ENCODE measurements around the gene CAPN7.
A peak's percentile ranks its signal among the peaks of the same experiment; 100 is the strongest.

CAPN7 gene

DNA sequence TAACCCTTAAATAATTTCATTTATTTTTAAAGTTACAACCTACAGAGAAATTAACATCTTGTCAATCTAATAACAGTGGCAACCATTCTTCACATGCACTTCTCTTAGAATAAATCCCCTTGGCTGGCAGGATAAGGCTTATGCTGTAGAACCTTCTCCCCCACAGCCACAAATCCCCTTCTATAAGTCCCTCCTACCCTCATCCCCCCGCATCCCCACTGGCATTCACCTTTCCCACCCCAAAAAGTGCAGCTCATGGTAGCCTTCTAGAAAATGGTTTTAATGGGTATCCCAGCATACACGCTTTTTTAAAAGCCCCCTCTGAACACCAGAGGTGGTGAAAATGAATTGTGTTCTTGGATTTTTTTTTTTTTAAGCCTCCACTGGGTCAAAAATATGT, 49.2 kb downstream of the CAPN7 start:
- no peak for DNase-seq

DNA sequence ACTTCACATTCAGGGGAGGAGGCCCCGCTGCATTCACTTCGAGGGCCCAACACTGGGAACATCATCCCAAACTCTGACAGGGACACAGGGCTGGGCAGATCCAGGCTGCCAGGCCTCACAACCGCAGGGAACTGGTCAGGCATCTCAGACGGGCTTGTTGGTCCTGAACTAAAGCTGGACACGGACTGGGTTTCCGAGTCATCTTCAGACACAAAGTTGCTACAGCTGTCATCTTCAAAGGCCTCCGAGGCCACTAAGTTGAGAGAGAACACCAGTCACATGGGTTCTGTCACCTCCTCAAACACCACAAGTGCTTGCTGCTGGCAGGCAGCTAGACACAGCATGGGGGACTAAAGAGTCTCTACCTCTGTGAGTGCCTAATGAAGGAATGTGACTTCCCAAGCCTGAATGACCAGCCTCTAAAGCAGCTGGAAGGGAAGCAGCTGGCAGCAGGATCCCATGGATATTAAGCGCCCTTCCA, 50.9 kb downstream of the CAPN7 start:
- DNase-seq, result no peak

DNA sequence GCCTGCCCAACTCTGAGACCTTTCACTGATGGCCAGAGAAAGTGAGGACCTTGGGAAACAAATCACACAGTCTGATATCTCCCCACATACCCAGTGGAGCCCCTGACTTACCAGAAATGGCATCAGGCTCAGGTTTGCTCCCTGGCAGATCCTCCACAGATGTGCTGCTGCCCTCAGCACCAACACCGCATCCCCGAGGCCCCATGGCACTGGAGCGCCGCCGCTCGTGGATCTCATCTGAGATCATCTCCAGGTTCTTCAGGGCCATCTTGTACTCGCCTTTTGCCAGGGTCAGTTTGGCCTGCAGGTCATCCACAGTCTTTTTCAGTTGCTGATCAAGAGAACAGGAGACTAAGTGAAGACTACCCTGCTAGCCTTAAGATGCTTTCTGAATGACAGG, 52.7 kb downstream of the CAPN7 start:
- DNase-seq, result no peak

DNA sequence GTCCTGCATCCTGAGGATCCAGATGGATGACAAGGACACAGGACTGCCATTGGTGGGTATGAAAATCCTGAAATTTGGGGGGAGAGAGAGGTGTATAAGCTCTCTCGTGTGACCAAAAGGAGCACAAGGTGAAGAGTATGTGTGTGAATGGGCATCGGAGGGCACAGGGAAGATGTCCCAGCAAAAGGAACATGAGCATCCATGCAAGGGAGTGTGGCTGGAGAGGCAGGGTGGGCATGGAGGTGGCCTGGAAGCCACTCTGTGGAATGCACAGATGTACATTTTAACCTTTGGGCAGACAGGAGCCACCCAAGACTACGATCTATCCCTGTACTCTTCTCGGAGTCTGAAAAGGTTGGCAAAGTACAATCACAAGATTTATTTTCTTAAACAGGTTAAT, 54.5 kb downstream of the CAPN7 start:
- DNase-seq, result no peak

DNA sequence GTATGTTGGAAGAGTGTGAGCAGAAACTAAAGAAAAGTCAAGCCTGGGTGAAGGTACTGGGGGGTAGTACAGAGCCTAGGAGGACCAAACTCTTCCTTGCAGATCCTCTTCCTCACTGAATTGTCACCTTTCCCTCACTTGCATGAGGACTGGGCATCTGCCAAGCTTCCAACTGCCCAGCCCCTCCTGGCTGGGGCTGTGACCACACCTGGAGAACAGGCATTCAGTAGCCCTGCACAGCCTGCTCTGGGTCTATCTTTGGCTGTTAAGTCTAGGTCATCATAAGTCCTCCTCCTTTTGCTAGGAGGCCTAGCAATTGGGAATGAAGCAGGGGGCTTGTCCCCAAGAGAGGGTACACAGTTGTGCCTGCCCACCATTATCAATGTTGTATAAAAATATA, 55.2 kb downstream of the CAPN7 start:
- DNase-seq, result no peak

DNA sequence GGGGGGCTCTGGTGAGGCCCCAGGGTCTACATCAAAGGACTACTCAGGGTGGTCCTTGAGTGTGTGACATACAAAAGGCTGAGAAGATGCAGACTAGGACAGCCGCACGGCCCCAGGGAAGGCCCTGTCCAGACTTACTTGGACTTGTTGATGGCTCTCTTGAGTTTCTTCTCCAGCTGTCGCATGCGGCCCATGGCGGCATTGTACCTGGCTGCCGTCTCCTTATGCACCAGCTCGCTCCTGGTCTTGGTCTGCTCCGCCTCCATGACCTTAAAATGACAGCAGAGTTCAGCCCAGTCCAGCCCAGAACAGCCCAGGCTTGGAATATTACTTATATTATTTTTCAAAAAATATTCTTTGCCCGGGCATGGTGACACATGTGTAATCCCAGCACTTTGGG, 56.0 kb downstream of the CAPN7 start:
- DNase-seq, result no peak

DNA sequence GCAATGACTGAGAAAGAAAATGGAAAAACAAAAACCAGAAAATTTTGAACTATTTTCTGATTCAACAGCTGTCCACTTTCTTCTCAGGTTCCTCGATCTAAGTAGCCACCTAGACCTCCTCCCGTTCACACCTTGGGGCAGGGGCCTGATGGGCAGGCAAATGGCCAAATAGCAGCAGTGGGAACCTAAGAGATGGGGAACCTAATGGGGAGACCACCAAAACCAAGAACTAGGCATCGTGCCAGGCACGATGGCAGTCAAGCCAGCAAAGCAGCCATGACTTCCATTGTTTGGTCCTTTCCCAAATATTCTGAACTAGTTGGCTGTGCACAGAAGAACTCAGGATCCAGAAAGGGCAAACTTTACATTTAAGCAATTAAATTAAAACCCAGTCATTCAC, 57.1 kb downstream of the CAPN7 start:
- no peak for DNase-seq

DNA sequence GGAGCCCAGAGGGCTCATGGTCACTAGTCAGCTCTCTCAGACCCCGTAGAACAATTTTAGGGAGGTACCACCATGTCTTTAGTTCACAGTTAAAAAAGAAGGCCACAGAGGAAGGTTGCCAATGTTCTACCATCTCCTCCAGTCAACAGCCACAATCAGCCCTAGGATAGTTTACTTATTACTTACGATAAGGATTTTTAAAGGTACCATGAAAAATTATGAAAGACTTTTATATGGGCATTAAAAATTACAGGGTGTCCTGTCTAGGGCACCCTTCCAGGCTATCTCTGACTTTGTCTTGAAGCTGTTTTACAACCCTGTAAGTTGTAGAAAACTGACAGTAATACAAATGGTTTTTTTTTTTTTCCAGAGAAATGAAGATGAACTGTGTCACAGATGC, 57.9 kb downstream of the CAPN7 start:
- no peak for DNase-seq

DNA sequence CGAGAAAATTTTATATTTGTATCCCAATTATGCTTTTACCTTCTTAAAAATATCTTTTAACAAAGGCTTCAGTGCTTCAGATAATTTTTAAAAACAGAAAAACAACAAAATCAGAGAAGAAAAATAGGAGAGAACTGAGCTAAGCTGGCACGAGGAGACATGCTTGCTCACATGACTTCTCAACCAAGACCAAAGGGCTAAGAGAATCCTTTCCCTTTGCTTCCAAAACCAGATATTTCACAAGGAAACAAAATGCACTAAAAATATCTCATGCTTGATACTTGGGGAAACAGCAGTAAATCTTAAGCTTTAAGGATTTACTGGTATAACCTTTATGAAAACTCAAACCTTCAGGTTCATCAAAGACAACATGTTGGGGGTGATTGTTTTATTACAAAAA, 58.4 kb downstream of the CAPN7 start:
- no peak for DNase-seq

DNA sequence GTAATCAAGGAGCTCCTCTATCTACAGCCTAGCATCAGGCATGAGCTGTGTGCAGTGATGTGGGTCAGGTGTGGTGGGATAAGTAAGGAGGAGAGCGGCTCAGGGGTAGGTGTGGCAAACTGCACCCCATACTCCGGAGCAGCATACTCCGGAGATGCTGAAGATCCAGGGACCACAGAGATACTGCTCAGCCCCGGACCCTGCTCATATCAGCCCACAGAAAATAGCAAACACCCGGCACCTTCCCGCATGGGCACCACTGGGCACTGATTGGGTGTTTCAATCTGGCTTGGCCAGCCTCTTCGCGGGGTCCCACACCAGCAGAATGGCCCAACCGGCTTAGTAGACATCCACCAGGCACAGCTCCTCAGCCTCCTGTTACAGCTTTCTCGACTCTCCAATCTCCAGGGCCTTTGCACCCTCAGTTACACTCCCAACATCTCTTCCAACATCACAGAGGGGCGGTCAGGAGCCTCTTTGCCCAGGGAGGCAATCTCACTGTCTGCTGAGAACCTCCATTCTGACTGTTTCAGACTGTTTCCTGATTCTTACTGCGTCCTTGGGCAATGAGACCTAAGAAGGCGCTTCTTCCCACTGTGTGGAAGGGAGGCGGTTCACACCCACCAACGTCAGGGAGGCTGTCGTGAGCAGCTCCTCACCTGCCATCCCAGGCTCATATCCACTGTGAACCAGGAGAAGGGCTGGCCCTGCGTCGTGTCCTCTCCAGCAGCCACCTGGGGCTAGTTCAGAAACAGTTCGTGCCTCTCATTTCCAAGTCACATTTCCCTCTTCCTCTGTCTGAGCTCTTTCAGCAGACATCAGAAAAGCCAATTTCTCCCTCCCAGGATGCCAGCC, 59.8 kb downstream of the CAPN7 start:
- no peak for DNase-seq

DNA sequence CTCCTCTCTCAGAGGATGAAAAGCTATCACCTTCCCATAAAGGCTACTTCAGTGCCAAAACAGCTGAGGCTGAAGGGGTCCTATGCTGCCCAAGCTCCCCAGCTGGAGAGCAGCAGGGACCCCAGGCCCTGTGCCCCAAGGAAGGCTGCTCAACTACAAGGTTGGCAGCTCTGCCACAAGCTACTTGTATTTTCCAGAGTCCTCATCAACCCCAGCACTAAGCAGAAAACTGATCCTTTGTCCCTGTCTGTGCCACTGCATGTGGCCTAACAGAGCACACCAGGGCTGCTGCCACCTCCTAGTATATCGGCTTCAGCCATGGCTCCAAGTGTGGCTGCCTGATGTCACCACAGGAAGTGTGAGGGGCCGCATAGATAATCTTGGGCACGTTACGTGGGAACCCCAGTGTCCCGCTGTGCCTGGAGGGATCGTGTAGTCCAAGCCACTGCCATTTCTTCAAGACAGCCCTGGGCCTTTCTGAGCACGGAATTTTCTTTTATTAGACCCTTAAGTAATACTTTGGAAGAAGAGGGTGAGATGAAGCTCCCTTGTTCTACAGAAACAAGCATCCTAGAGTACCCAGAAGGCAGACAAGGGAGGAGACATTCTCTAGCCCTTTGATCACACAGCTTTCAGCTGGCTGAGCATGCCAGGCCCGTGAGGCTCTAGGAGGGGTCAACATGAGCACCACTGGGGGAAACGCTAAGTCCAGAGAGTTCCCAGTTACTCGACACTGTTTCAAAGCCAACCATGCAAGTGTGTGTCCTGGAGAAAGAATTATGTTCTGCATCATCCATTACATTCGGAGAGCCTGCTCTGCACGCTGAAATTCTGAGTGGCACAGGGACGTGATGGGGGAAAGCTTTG, 60.7 kb downstream of the CAPN7 start:
- no peak for DNase-seq

DNA sequence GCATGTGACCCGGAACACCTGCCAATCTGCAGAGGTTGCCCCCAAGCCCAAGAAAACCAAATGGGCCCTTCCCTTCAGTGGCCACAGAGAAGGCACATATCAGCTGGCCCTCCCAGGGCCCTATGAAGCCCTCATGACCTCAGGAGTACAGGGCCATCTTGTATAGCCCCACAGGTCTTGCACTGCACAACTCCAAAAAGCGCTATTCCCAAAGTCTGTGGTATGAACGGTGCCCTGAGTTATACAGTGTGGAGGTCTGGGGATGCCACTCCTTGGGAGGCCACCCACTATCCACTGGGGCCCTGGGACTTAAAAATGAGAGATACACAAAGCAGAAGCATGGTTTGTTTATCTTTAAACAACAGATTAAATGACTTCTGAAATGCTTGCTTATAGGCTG, 61.5 kb downstream of the CAPN7 start:
- DNase-seq, result no peak

DNA sequence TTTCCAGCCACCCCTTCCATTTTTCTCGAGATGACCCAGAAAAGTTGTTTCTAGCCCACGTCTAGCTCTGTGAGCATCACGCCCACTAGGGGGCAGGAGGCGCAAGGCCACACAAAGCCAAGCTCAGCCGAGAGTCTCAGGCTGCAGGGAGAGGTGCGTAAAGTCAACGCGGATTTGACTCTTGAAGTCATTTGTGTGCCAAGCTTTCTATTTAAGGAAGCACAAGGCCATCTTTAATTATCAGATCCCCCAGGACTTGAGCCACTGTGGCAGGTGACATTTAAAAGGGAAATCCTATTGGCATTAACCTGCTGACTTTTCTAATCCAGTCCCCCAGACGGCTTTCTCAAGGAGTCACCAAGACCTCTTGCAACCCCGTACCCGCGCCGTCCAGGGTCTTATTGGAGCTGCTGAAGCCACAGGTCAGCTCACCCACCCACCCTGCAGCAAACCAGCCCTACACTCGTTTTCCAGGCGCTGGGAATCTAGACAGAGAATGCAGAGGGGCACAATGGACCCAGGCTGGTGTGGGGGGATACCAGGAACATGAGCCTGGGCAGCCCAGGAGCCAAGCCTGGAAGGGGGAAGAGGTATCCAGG, 62.1 kb downstream of the CAPN7 start:
- peak; percentile 83 for DNase-seq

DNA sequence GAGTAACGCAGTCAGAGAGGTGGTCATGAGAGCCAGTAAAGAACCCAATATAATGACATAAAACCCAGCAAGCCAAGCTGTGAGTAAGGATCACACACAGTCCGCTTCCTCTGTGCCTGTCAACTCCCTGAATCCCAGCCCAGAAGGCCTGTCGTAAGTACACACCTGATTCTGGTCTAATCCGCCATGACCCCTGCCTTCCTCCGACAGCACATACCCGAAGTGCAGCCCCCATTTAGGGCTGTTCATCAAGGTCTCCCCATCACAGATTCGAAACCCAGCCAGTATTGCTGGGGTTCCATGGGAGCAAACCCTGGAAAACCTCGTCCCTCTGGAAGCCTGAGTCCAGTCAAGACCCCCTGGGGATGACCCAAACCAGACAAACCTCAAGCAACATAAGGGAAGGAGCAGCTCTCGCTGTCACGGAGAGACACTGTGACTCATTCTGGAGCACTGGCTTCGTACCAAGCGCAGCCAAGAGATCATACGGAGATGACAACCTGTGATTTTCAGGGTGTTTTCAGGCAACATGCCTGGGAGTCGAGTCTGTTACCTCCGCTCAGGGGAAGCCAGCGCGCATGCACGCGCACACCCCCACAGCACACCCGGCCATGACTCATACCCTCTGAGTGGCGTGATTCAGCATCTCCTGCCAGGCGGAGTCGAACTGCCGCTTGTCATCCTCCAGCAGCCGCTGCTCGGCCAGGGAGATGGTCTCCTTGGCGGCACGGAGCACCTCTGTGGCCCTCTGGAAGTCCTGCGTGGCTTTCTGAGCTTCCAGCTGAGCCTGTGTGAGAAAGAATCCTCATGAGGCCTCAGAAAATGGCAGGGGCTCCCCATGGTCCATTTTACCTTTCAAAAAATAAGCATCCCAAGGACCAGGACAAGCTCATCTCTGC, 63.3 kb downstream of the CAPN7 start:
- DNase-seq, result peak; percentile 98

DNA sequence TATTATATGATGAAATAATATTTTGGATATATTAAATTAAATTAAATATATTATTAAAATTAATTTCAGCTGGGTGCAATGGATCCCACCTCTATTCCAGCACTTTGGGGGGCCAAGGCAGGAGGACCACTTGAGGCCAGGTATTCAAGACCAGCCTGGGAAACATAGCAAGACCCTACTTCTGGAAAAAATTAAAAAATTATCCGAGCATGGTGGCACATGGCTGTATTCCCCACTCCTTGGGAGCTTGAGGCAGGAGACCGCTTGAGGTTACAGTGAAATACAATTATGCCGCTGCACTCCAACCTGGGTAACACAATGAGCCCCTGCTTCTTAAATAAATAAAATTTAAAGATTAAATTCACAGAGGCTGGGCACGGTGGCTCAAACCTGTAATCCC, 65.0 kb downstream of the CAPN7 start:
- DNase-seq, result no peak

DNA sequence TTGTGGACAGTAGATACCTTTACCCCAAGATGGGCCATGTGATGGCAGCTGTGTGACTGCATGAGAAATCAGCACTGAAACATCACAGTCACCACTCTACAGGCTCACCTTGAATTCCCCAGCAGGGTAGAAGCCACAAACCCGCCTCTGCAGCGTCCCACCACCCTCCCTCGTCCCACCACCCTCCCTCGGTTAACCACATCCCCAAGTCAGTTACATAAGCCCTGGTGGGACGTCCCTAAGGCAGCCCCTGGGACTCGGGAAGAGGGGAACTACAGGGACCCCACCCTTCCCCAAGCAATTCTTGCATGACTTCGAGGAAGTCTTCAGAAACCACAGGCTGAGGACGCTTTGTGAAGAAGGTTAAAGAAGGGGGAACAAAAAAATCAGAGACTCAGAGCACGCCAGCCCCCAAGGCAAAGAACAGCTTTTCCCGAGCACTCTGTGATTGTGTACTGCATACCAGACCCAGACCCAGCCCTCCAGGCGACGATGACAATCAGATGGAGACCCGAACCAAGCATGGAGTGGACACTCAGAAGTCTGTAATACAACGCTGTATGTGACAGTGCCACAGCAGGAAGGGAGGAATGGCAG, 65.8 kb downstream of the CAPN7 start:
- no peak for DNase-seq

DNA sequence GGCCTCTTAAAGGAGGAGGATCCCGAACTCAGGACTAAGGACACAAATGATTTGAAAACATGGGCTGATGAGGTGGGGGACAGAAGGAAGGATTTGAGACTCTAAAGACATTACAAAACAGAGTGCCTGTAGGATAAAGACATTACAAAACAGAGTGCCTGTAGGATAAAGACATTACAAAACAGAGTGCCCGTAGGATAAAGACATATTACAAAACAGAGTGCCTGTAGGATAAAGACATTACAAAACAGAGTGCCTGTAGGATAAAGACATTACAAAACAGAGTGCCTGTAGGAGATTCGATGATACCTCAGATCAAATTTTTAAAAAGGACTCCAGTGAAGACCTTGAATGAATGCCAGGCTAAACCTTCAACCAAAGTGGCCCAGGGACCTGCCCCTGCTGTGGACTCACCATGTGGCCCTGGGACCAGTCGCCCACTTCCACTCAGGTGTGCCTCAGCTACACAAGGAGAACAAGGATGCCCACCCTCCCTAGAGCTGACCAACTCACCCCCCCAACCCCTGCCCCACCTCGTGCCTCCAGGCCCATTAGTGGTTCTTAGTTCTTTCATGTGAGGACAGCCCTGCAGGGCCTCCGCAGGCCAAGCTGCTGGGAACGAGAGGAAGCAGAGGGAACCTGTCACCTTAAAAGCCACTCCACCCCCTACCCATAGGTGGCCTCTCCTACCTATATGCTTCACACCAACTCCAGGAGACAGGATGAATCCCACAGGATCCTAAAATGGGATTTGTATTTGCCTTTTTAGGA, 66.6 kb downstream of the CAPN7 start:
- DNase-seq, result no peak

DNA sequence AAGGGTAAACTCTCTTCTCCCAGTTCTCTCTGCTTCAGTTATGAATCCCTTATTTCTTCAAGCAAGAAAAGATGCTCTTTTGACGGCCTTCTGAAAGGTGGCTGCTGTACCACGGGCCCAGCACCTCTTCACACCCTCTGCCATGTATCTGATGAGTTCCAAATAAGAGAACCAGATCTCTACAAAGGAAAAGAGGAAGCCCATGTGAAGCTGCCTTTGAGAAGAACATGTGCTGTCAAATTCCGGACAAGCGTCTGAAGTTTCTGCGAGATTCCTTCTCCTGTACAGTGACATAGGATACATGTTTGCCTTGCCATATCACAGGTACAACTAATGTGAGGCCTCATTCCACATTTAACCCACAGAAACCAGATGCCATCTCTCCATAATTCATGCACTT, 67.2 kb downstream of the CAPN7 start:
- DNase-seq, result no peak

DNA sequence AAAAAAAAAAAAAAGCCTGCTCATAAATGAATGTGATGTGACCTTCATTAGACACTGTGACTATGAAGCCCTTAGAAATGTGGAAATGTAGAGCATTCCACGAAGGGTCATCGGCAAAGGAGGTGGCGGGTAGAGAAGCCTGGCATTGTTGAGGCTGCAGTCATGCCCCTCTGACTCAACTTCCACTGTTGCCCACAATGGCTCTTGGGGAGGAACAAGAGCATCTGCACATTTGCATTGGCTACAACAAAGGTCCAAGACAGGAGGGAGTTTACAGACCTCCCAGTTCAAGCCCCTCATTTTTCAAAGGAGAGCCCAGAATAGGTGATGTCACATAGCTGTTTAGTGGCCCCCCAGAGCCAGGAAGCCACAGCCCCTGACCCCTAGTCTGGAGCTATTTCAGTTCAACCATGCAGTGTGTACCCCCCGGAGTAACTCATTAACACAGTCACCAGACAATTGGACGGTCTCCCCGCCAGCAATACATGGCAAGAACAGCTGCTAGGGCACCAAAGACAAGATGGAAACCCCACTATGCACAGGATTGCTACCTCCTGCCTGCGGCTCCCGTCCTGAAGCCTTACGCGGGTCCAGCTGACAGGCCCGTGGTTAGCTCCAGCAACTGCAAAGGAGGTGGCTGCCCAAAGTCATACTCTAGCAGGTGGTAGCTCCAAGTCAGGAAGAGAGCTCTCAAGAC, 70.1 kb downstream of the CAPN7 start:
- DNase-seq, result peak; percentile 61

DNA sequence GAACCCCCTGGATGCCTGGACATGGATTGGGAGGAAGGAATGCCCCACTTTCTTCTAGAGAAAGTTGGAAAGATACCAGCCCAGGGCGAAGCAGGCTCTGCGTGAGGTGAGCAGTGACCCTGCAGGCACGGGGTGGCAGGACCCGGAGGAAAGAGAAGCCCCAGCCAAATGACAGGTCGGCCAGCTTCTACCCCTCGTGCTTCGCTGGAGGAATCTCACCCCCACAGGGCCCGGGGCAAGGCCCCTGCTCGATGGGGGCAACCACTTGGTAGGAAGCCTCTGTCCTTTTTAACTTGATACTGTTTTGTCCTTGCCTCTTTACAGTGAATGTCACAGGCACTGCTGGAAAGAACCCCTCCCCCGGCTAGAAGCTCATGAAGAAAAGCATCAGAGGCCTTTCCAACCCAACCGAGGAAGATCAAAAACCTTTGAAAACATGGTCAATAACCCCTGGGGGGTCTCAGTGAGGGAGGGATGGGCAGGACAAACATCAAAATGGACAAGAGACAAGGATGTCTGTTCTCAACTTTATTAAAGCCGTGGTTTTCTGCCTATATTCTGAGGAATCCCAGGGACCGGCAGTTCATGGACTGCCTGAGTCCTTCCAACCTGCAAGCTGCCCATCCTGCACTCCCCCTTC, 71.9 kb downstream of the CAPN7 start:
- DNase-seq, result no peak

Measured in fibroblast of skin of right biceps (primary cell).